Kidney epithelial cell (primary cell): ENCODE measurements around the gene RUNX1. TPM values are rescaled to one million over a fixed set of nuclear protein-coding genes. Genes with fewer than 3 reads are reported as not detected.

Source experiments
- DNase-seq: peaks from one replicate; pipeline ENCODE4 v3.0.0-alpha.2; 2010; ENCODE audit warnings: low read depth
- H3K27me3 ChIP-seq: 2 replicates; pipeline ENCODE4 v1.6.0; 2011; ENCODE audit warnings: low read length; ENCODE audit not compliant: control insufficient read depth, insufficient read depth
- H3K36me3 ChIP-seq: 2 replicates; pipeline ENCODE4 v1.5.1; 2011; ENCODE audit warnings: low read length; ENCODE audit not compliant: control insufficient read depth, insufficient read depth
- H3K4me3 ChIP-seq: 2 replicates; pipeline ENCODE4 v1.5.1; 2011; ENCODE audit warnings: low read depth, mild to moderate bottlenecking, control low read depth, low read length
- total RNA-seq: library from RNA; depleted of rRNA; stranded (reverse); fragments of >200 nt; gene quantifications from 2 replicates; pipeline ENCODE4 v1.2.3, GENCODE V29; 2015
- TF ChIP-seq, protein P1 (sequence below): IDR thresholded peaks from 2 replicates; pipeline ENCODE4 v1.5.1; 2011; ENCODE audit warnings: mild to moderate bottlenecking, moderate library complexity, low read length, control low read depth, inconsistent platforms; ENCODE audit not compliant: insufficient read depth, poor library complexity, severe bottlenecking

RUNX1 gene
- total RNA-seq, 1 donor from 2014 or later = 43.0 TPM

GRCh38 chr21:34818662-34819158 lies 230.4 kb downstream of the RUNX1 start:
- Histone ChIP-seq H3K36me3 (no peaks in the 10 kb centered on the region), H3K27me3 (no peaks in the 10 kb centered on the region), H3K4me3 (no peak overlapping the region)
- TF ChIP-seq, protein P1, sequence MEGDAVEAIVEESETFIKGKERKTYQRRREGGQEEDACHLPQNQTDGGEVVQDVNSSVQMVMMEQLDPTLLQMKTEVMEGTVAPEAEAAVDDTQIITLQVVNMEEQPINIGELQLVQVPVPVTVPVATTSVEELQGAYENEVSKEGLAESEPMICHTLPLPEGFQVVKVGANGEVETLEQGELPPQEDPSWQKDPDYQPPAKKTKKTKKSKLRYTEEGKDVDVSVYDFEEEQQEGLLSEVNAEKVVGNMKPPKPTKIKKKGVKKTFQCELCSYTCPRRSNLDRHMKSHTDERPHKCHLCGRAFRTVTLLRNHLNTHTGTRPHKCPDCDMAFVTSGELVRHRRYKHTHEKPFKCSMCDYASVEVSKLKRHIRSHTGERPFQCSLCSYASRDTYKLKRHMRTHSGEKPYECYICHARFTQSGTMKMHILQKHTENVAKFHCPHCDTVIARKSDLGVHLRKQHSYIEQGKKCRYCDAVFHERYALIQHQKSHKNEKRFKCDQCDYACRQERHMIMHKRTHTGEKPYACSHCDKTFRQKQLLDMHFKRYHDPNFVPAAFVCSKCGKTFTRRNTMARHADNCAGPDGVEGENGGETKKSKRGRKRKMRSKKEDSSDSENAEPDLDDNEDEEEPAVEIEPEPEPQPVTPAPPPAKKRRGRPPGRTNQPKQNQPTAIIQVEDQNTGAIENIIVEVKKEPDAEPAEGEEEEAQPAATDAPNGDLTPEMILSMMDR = no peak
- no peak for DNase-seq

- DNase-seq = no peak
- Histone ChIP-seq H3K4me3 (no peak overlapping the region), H3K27me3 (no peaks in the 10 kb centered on the region), H3K36me3 (no peaks in the 10 kb centered on the region)
- TF ChIP-seq, protein P1 = no peak
These were observed 231.1 kb downstream of the RUNX1 start for GRCh38 chr21:34817821-34818661.

DNA sequence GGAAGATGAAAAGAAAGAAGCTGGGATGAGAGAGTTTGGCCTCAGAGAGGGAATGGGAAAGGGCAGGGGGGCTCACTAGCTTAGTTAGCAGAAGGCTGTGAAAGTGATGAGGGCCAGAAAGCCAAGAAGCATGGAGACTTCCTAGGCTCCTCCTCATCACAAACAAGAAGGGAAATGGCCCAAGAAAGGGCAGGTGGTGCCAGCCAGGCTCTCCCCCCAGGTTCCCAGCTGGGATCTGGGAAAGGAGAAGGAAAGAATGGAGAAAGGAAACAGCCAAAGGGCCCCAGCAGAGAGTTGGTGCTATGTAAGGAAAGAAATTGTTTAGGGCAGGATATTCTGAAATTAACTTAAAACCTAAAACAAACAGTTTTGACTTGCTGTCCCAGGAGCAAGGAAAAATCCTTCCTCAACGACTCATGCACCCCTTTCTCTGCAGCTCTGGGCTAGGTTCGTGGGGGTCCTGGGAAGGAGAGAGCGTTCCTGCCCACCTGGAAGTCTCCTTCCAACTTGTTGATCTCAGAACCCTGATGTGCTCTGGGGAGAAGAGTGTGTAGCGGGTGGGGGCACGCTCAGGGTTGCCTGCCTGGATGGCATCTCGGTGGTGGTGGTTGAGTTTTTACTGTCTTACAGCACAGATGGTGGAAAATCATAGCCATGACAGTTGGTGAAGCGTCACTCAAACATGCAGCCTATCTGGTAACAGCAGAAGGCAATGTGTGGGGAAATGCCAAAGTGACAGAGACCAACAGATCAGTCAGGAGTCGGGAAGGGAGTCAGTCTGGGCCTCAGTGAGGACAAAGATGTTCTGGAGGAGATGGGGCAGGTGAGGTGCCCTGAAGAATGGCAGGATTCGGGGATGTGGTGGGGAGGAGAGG lies 233.0 kb downstream of the RUNX1 start:
- DNase-seq = no peak

DNA sequence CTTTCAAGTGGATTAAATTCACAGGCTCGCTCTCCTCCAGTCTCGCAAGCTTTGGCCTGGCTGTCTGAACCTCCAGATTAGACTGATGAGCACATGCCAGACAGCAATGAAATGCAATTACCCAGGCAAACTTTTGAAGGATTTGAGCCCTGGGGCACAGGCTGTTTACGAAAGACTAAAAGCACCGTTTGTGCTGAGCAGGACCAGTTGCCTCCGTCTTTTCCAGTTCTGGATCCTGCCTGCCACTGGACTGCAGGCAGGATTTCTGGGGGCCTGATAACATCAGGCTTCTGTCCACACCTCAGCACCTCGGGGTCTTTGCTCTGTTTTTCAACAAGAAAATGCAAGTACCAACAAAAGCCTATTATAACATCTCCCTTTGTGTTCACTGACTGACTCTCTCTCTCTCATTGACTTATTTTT lies 234.6 kb downstream of the RUNX1 start:
- TF ChIP-seq, protein P1 = no peak
- Histone ChIP-seq H3K4me3 (no peak overlapping the region), H3K36me3 (no peaks in the 10 kb centered on the region), H3K27me3 (no peaks in the 10 kb centered on the region)
- no peak for DNase-seq

More for the DNA sequence above, 233.0 kb downstream of the RUNX1 start:
- Histone ChIP-seq H3K4me3 (no peak overlapping the region), H3K36me3 (no peaks in the 10 kb centered on the region), H3K27me3 (no peaks in the 10 kb centered on the region)
- TF ChIP-seq, protein P1 = no peak

DNA sequence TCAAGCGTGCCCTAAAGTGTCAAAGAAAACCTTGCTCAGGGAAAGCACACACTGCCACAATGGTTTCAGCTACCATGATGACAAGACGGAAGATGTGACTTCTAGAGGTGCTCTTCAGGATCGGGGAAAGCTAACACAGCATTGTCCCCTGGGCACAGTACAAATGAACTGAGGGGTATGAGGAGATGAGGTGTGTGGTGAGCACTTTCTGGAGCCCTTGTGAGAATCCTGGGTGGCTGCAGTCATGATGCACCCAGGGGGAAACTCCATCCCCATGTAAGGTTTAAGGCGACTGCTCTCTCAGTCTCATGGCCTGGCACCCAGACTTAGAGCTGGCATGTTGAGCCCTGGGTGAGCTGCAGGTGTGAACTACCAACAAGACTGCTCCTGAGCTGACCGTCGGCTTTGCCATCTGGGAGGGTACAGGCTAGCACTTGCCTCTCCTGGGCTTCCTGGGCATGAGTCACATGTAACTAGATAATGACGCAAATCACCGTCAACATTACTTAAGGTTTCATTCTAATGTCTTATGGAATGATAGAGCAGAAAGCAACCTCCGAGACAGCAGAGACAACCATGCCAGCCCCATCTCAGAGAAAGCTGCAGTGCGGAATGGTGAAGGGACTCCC lies 235.7 kb downstream of the RUNX1 start:
- no peaks in the 10 kb centered on the region for H3K36me3 ChIP-seq
- no peak for DNase-seq
- no peaks in the 10 kb centered on the region for H3K27me3 ChIP-seq
- TF ChIP-seq, protein P1 = no peak
- H3K4me3 ChIP-seq = no peak overlapping the region
